Body of pancreas (tissue), 4 donors: Measurements from ENCODE around the gene LOXL3.

Experiments used
- CTCF ChIP-seq, 7 experiments: fragments of 450-650 bp in 4 of 7; fragments of 200-600 bp in 3 of 7; sonication (generic) in 3 of 7; IDR thresholded peaks; one replicate each; pipeline ENCODE4 v1.5.1; 2016 to 2019; ENCODE audit warnings: antibody characterized with exemption in 7 of 7
- POLR2A ChIP-seq, 3 donors: fragments of 450-650 bp; IDR thresholded peaks; one replicate each; pipeline ENCODE4 v1.6.1; 2016; ENCODE audit warnings: antibody characterized with exemption in 3 of 3, mild to moderate bottlenecking in 2 of 3

GRCh38 chr2:74546004-74546403 is 7.7 kb downstream of the LOXL3 start:
- TF ChIP-seq CTCF (IDR thresholded peaks at IDR 0.05) = no peak
- no peak for TF ChIP-seq POLR2A (IDR thresholded peaks at IDR 0.05)
